Activated naive CD4-positive, alpha-beta T cell treated with anti-CD3 and anti-CD28 coated beads, Interleukin-2, amount 50 U/mL, for 24 hours (primary cell): Measurements from ENCODE around the gene PCIF1.
"Not testable (repeated sequence)": the region's sequence is repeated elsewhere in the genome, so short reads cannot be mapped to it uniquely, and the experiment has no call there.

Experiments
- H3K27ac Mint-ChIP-seq: one replicate; pipeline ENCODE4 v1.8.0; 2021; ENCODE audit warnings: mild to moderate bottlenecking, mixed read lengths
- H3K27me3 Mint-ChIP-seq: one replicate; pipeline ENCODE4 v1.8.0; 2021; ENCODE audit warnings: mixed read lengths
- H3K36me3 Mint-ChIP-seq: one replicate; pipeline ENCODE4 v1.8.0; 2021; ENCODE audit warnings: mixed read lengths
- H3K4me1 Mint-ChIP-seq: one replicate; pipeline ENCODE4 v1.8.0; 2021; ENCODE audit warnings: mixed read lengths
- H3K4me3 Mint-ChIP-seq: one replicate; pipeline ENCODE4 v1.8.0; 2021; ENCODE audit warnings: mild to moderate bottlenecking, mixed read lengths
- H3K9me3 Mint-ChIP-seq: one replicate; pipeline ENCODE4 v1.8.0; 2021; ENCODE audit warnings: mixed read lengths

PCIF1 gene

GRCh38 chr20:45898285-45898684 lies 36.2 kb upstream of the PCIF1 start:
- no peaks in the 10 kb centered on the region for H3K27me3 Mint-ChIP-seq
- H3K9me3 Mint-ChIP-seq: no peaks in the 10 kb centered on the region
- H3K4me1 Mint-ChIP-seq: peaks cover 6% of the 10 kb centered on the region
- H3K4me3 Mint-ChIP-seq: no peak overlapping the region
- H3K27ac Mint-ChIP-seq: no peak overlapping the region
- no peaks in the 10 kb centered on the region for H3K36me3 Mint-ChIP-seq

- Mint-ChIP-seq H3K36me3 (no peaks in the 10 kb centered on the region), H3K4me1 (no peaks in the 10 kb centered on the region), H3K4me3 (no peak overlapping the region), H3K27me3 (no peaks in the 10 kb centered on the region), H3K27ac (no peak overlapping the region), H3K9me3 (no peaks in the 10 kb centered on the region)
Measured at GRCh38 chr20:45899046-45899835, 35.2 kb upstream of the PCIF1 start.

GRCh38 chr20:45901332-45901731 lies 33.2 kb upstream of the PCIF1 start:
- not testable (repeated sequence) for H3K9me3 Mint-ChIP-seq, H3K36me3 Mint-ChIP-seq, H3K27me3 Mint-ChIP-seq, H3K27ac Mint-ChIP-seq, H3K4me1 Mint-ChIP-seq, H3K4me3 Mint-ChIP-seq

- no peaks in the 10 kb centered on the region for H3K36me3 Mint-ChIP-seq
Measured at GRCh38 chr20:45902199-45902701, 32.2 kb upstream of the PCIF1 start.

GRCh38 chr20:45904583-45905504 lies 29.6 kb upstream of the PCIF1 start:
- Mint-ChIP-seq H3K9me3 (no peaks in the 10 kb centered on the region), H3K27ac (no peak overlapping the region), H3K4me3 (no peak overlapping the region), H3K27me3 (no peaks in the 10 kb centered on the region), H3K36me3 (no peaks in the 10 kb centered on the region), H3K4me1 (no peaks in the 10 kb centered on the region)

More at GRCh38 chr20:45902199-45902701, 32.2 kb upstream of the PCIF1 start:
- Mint-ChIP-seq H3K9me3 (no peaks in the 10 kb centered on the region), H3K4me1 (no peaks in the 10 kb centered on the region), H3K4me3 (no peak overlapping the region), H3K27me3 (no peaks in the 10 kb centered on the region), H3K27ac (no peak overlapping the region)

GRCh38 chr20:45905505-45906079 lies 28.9 kb upstream of the PCIF1 start:
- Mint-ChIP-seq H3K27me3 (no peaks in the 10 kb centered on the region), H3K27ac (no peak overlapping the region), H3K36me3 (no peaks in the 10 kb centered on the region), H3K9me3 (no peaks in the 10 kb centered on the region), H3K4me3 (no peak overlapping the region), H3K4me1 (peaks cover 2% of the 10 kb centered on the region)

- Mint-ChIP-seq H3K36me3 (no peaks in the 10 kb centered on the region), H3K27ac (no peak overlapping the region), H3K4me3 (no peak overlapping the region), H3K27me3 (no peaks in the 10 kb centered on the region), H3K9me3 (no peaks in the 10 kb centered on the region), H3K4me1 (peaks cover 16% of the 10 kb centered on the region)
Measured at GRCh38 chr20:45907219-45907948, 27.1 kb upstream of the PCIF1 start.

- peaks cover 17% of the 10 kb centered on the region for H3K4me1 Mint-ChIP-seq
- H3K27me3 Mint-ChIP-seq: peaks cover under 1% of the 10 kb centered on the region
- H3K27ac Mint-ChIP-seq: no peak overlapping the region
- no peaks in the 10 kb centered on the region for H3K9me3 Mint-ChIP-seq
- no peak overlapping the region for H3K4me3 Mint-ChIP-seq
- H3K36me3 Mint-ChIP-seq: no peaks in the 10 kb centered on the region
Measured at GRCh38 chr20:45908084-45908483, 26.4 kb upstream of the PCIF1 start.

- no peak overlapping the region for H3K27ac Mint-ChIP-seq
- H3K36me3 Mint-ChIP-seq: no peaks in the 10 kb centered on the region
- H3K4me1 Mint-ChIP-seq: peaks cover 17% of the 10 kb centered on the region
- H3K4me3 Mint-ChIP-seq: no peak overlapping the region
- H3K27me3 Mint-ChIP-seq: peaks cover 3% of the 10 kb centered on the region
- no peaks in the 10 kb centered on the region for H3K9me3 Mint-ChIP-seq
Measured at GRCh38 chr20:45909336-45909808, 25.1 kb upstream of the PCIF1 start.

GRCh38 chr20:45909817-45910669 lies 24.4 kb upstream of the PCIF1 start:
- peak overlapping the region; percentile 85 for H3K4me3 Mint-ChIP-seq
- H3K9me3 Mint-ChIP-seq: no peaks in the 10 kb centered on the region
- no peaks in the 10 kb centered on the region for H3K36me3 Mint-ChIP-seq
- peaks cover 17% of the 10 kb centered on the region for H3K4me1 Mint-ChIP-seq
- H3K27me3 Mint-ChIP-seq: peaks cover 7% of the 10 kb centered on the region
- no peak overlapping the region for H3K27ac Mint-ChIP-seq

- Mint-ChIP-seq H3K36me3 (no peaks in the 10 kb centered on the region), H3K4me1 (peaks cover 17% of the 10 kb centered on the region), H3K27ac (no peak overlapping the region), H3K27me3 (peaks cover 9% of the 10 kb centered on the region), H3K9me3 (no peaks in the 10 kb centered on the region), H3K4me3 (peak overlapping the region; percentile 85)
Measured at GRCh38 chr20:45910670-45911485, 23.6 kb upstream of the PCIF1 start.

- Mint-ChIP-seq H3K4me3 (peak within 1 kb of the TSS; percentile 85), H3K27ac (no peak within 1 kb of the TSS), H3K9me3 (no peaks in the 10 kb centered on the region), H3K36me3 (no peaks in the 10 kb centered on the region), H3K27me3 (peaks cover 12% of the 10 kb centered on the region), H3K4me1 (peaks cover 17% of the 10 kb centered on the region)
Measured at GRCh38 chr20:45911486-45912343, 22.8 kb upstream of the PCIF1 start, which contains the start of gene PLTP. PLTP (minus strand) TSS chr20:45912155; CDS start chr20:45911452, 703 bp downstream.

GRCh38 chr20:45912344-45912682 lies 22.2 kb upstream of the PCIF1 start:
- Mint-ChIP-seq H3K4me3 (peak overlapping the region; percentile 59), H3K4me1 (peaks cover 17% of the 10 kb centered on the region), H3K9me3 (no peaks in the 10 kb centered on the region), H3K36me3 (no peaks in the 10 kb centered on the region), H3K27ac (no peak overlapping the region), H3K27me3 (peaks cover 14% of the 10 kb centered on the region)
